ENCODE results near the gene ZC3H15. TPM values are rescaled to one million over a fixed set of nuclear protein-coding genes. Genes with fewer than 3 reads are reported as not detected.
A peak's percentile ranks its signal among the peaks of the same experiment; 100 is the strongest.

The ZC3H15 gene
- total RNA-seq, 1 experiment from 2014 or later, result 121 TPM

DNA sequence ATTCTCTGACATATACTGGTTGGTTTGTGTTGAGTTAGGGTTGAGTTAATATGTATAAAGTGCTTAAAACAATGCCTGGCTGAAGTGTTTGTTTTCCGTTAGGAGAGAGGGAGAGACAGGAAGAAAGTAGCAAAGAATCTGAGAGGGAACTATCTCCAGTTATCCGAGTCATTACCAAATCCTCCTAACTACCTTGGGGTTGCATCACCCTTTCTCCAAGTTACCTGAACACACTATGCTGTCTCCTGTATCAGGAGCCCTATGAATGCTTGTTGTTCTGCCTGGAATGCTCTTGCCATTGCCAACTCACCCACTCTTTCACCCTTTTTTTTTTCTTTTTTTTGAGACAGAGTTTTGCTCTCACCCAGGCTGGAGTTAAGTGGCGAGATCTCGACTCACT, 55.9 kb downstream of the ZC3H15 start:
- DNase-seq (ENCODE audit: low read depth), result no peak

DNA sequence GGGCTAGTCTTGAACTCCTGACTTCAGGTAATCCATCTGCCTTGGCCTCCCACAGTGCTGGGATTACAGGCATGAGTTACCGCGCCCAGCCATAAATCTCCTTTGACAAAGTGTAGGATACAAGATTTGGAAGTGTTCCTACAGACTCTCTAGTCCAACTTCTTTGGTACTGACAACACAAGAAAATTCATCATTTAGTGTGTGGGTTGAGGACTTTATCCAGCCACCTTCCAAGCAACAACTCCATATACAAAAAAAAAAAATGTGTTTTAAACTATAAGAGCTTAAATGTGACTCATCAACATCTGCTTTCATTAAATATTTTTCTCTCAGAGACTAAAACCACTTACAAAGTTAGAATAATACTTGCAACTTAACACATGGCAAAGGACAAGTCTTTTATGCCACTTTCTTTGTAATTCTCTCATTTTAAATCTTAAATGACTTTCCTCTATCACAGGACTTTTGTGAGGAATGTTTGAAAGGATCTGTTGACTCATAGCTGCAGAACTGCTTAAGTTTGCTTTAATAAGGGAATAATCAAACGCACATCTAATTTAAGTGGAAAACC, 57.6 kb downstream of the ZC3H15 start:
- DNase-seq (ENCODE audit: low read depth), result peak; percentile 80

DNA sequence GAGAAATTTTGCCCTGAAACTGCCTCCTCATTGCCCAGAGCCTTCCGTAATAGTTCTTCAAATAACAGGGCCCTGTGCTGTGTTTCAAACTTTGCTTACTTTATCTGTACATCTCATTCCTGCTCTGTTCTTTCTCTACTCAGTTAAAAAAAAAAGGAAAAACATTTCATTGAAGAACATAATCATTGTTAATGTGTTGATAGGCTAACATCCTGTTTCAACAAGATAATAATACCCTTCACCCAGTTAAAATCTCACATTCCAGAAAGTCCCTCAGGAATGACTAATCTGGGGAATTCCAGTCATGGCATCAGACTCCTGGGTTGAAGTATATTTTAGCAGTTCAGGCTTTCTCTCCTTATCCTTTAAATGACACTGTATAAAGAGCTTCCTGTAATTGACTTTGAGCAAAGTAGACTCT, 58.2 kb downstream of the ZC3H15 start:
- DNase-seq (ENCODE audit: low read depth), result peak; percentile 94

DNA sequence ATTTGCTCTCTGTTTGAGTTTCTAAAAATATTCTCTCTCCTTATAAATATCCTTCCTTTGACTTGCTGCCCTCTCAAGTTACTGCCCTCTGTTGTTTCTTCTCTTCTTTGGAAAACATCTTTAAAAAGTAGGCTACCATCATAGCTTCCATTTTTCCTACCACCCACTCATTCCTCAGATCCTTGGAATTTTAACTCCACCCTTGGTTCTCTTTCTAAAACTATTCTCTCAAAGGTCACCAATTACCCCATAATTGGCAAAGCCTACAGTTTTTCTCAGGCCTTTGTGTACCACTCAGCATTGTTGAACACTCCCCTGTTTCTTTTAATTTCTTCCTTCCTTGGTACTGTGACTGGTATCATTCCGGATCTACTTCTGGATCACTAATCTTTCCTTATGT, 60.8 kb downstream of the ZC3H15 start:
- peak; percentile 22 for DNase-seq (ENCODE audit: low read depth)

DNA sequence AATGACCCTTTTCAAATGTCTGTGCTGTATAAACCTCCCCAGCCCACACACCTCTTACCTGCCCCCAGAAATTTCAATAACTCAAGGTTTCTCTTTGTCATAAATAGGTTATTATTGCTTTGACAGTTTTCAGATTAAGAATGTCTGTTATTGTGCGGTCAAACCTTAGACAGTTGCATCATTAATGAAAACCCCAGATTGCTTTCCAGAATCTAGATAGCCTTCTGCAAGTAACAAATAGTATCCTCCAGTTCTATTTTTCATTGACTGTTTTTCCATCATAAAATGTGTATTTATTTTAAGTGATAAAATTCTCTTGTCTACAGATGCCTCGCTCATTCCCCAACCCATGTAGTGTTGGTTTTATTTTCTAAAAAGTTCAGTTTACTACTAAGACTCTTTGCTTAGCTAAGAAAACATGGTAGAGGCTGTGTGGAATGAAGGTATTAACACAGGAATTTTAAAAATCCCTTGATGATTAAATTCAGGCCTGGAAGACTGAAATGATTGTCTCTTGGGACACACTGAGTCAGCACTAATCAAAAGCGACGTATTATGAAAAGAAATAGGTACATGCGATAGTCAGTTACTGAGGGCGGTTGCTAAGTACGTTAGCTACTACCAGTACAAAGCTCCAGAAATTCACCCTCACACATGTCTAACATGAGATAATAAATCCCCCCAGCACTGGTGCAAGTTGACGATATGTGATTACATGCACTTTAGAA, 65.4 kb downstream of the ZC3H15 start:
- DNase-seq (ENCODE audit: low read depth), result no peak

DNA sequence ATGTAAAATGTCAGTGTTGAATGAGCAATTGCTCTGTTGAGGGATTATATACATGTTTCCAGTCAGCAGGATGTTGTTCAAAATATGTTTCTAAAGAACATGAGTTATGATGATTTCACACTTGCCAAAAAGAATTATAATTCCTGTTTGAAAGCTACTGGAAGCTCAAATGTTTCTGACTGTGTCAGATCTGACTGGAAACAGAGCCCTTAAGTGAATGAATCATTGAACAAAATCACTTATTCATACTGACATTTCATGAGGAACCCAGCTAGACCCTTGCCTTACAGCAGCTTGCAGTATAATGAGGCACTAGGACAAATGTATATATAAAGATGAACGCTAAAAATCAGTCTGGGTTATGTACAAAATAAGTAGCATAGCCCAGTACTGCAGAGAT, 68.4 kb downstream of the ZC3H15 start:
- no peak for DNase-seq (ENCODE audit: low read depth)

DNA sequence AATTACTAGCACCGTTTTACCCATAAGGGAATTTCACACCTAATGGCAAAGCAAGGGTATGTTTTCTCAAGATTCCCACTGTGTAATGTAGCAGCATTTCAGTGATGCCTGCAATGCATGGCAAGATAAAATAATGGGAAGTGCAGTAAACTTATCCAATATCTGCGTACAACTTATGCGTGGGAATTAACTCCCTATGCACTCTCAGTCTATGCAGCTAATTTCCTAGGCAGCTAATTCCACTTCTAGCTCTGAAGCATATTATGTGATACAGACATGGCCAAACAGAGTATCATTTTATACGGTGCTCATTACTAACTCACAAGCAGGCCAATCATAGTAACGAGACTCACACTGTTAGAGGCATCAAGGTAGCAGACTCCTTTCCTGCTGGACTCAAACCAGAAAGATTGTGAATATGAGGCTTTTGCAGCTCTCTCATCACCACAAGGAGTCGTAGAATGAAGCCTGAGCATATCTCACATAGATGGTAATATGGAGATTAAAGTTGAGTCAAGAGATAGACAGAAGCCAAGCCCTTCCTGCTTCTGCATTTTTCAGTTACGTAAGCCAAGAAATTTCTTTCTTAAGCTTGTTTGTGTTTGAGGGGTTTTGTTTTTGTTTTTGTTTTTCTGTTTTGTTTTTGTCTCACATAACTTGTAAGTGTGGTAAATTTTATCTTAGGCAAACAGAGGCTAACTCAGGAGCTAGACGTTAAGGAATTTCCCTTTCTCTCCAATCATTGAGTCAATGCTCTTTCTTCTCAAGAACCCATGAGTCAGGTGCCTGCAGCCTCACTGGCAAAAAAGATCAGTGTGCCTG, 69.0 kb downstream of the ZC3H15 start:
- DNase-seq (ENCODE audit: low read depth), result no peak

DNA sequence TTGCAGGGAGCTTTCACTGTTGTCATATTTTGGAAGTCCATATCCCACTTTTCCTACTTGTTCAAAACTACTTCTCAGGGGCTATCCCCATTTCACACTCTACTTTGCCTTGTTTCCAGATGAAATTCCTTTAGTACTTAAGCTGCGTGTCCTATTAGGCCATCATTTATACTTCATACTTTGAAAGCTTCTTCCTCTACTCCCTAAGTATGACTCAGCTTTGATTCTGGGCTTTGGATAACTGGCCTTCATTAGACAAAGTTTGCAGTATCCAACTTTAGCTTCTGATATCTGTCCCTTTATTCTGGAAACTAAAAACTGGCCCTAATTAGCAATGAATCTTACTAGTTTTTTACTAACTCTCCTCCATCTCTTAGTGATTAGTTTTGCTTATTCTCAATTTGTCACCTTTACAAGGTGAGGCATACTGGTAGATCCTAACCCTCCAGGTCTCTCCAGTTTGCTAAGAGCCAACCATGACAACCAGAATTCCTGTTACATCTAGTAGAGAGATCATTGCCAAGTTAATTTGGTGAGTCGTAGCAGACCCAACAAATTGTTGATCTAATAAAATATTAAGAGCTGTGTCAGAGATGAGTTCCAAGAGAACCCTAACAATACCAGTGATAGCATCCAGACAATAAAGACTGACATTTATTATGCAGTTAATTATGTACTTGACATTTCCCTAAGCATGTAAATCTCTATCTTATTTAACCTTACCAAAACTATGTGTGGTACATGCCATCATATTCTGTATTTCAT, 72.6 kb downstream of the ZC3H15 start:
- DNase-seq (ENCODE audit: low read depth), result no peak

Other genes with a start within 250 kb of the ZC3H15 start
- 163 and 170 TPM in 2 replicates for gene ITGAV, start 103.8 kb downstream of the ZC3H15 start, total RNA-seq (2014; rRNA removed; shearing (Covaris generic))
- 5.9 and 6.1 TPM in 2 replicates for gene FAM171B, start 207.8 kb downstream of the ZC3H15 start, total RNA-seq (2014; rRNA removed; shearing (Covaris generic))

Data from RPMI7951 (cell line).